Gastroesophageal sphincter (tissue), 4 donors: ENCODE data around the gene PTPN12. TPM values are rescaled to one million over a fixed set of nuclear protein-coding genes. Genes with fewer than 3 reads are reported as not detected.

ENCODE experiments used
- ATAC-seq: fragments of 150-250 bp; one replicate; pipeline ENCODE4 v1.9.1; 2016; ENCODE audit warnings: mild to moderate bottlenecking, moderate library complexity
- H3K27ac ChIP-seq, 4 donors: fragments of 200-600 bp; sonication (generic) in 3 of 4; 1 replicate in 3 of 4; 2 replicates in 1 of 4; pipeline ENCODE4 v1.5.1; 2016 to 2019
- H3K27me3 ChIP-seq: fragments of 200-600 bp; sonication (generic); one replicate; pipeline ENCODE4 v1.5.1; 2019
- H3K36me3 ChIP-seq, 2 donors: fragments of 200-600 bp; sonication (generic); one replicate each; pipeline ENCODE4 v1.5.1; 2019; ENCODE audit warnings: control low read depth in 1 of 2
- H3K4me1 ChIP-seq, 3 donors: fragments of 200-600 bp; sonication (generic); 1 replicate in 2 of 3; 2 replicates in 1 of 3; pipeline ENCODE4 v1.5.1; 2016 to 2019; ENCODE audit warnings: control low read depth in 2 of 3
- H3K4me3 ChIP-seq, 2 donors: fragments of 200-600 bp; sonication (generic); one replicate each; pipeline ENCODE4 v1.5.1; 2019; ENCODE audit warnings: mild to moderate bottlenecking in 1 of 2, moderate library complexity in 1 of 2
- H3K9me3 ChIP-seq, 3 donors: fragments of 200-600 bp; sonication (generic); one replicate each; pipeline ENCODE4 v1.5.1; 2017 to 2019; ENCODE audit warnings: control low read depth in 2 of 3
- EP300 ChIP-seq: sonication (generic); formaldehyde crosslinking; IDR thresholded peaks from one replicate; pipeline ENCODE4 v1.6.1; 2017; ENCODE audit warnings: antibody characterized with exemption, mild to moderate bottlenecking
- POLR2A ChIP-seq, 2 donors: fragments of 450-650 bp; IDR thresholded peaks; one replicate each; pipeline ENCODE4 v1.6.1; 2017; ENCODE audit warnings: antibody characterized with exemption in 2 of 2, mild to moderate bottlenecking in 2 of 2, moderate library complexity in 1 of 2
- POLR2AphosphoS5 ChIP-seq: sonication (generic); formaldehyde crosslinking; IDR thresholded peaks from one replicate; pipeline ENCODE4 v1.6.1; 2017; ENCODE audit warnings: antibody characterized with exemption
- WGBS, 2 donors: methylation state at CpG; one replicate each; pipeline ENCODE4 v1.1.5; 2018; ENCODE audit warnings: low coverage in 1 of 2; 5-methylcytosine and 5-hydroxymethylcytosine counted together
- total RNA-seq, 4 donors: library from RNA; depleted of rRNA; stranded (reverse); fragments of >200 nt; gene quantifications; one replicate each; pipeline ENCODE4 v1.1.0, GENCODE V29; 2016
- TF ChIP-seq, protein P1 (sequence below), 4 experiments: fragments of 200-600 bp in 2 of 4; fragments of 450-650 bp in 2 of 4; sonication (generic) in 1 of 4; IDR thresholded peaks; one replicate each; pipeline ENCODE4 v1.5.1; 2017 to 2019; ENCODE audit warnings: antibody characterized with exemption in 4 of 4, mild to moderate bottlenecking in 2 of 4, moderate library complexity in 2 of 4

Gene PTPN12
- total RNA-seq, 4 donors from 2014 or later: 87.1 to 147 (median 100) TPM

- ATAC-seq: no peak
- Histone ChIP-seq H3K36me3 (no peaks in the 10 kb centered on the region), H3K27ac (no peak overlapping the region), H3K4me3 (no peak overlapping the region), H3K4me1 (no peaks in the 10 kb centered on the region), H3K27me3 (no peaks in the 10 kb centered on the region), H3K9me3 (no peaks in the 10 kb centered on the region)
- TF ChIP-seq EP300 (no peak), POLR2A (IDR thresholded peaks at IDR 0.05) (no peak), POLR2AphosphoS5 (no peak)
- TF ChIP-seq, protein P1, sequence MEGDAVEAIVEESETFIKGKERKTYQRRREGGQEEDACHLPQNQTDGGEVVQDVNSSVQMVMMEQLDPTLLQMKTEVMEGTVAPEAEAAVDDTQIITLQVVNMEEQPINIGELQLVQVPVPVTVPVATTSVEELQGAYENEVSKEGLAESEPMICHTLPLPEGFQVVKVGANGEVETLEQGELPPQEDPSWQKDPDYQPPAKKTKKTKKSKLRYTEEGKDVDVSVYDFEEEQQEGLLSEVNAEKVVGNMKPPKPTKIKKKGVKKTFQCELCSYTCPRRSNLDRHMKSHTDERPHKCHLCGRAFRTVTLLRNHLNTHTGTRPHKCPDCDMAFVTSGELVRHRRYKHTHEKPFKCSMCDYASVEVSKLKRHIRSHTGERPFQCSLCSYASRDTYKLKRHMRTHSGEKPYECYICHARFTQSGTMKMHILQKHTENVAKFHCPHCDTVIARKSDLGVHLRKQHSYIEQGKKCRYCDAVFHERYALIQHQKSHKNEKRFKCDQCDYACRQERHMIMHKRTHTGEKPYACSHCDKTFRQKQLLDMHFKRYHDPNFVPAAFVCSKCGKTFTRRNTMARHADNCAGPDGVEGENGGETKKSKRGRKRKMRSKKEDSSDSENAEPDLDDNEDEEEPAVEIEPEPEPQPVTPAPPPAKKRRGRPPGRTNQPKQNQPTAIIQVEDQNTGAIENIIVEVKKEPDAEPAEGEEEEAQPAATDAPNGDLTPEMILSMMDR (IDR thresholded peaks at IDR 0.05): no peak
These were observed 12.4 kb upstream of the PTPN12 start for GRCh38 chr7:77524731-77525130.

GRCh38 chr7:77525231-77525630, 11.9 kb upstream of the PTPN12 start:
- no peaks in the 10 kb centered on the region for H3K9me3 ChIP-seq
- no peak for ATAC-seq
- H3K4me1 ChIP-seq: no peaks in the 10 kb centered on the region
- no peak overlapping the region for H3K27ac ChIP-seq
- H3K36me3 ChIP-seq: no peaks in the 10 kb centered on the region
- TF ChIP-seq, protein P1 (IDR thresholded peaks at IDR 0.05): no peak
- TF ChIP-seq POLR2AphosphoS5 (no peak), EP300 (no peak), POLR2A (IDR thresholded peaks at IDR 0.05) (no peak)
- H3K27me3 ChIP-seq: no peaks in the 10 kb centered on the region
- 90 to 93% methylated on average over 2 of the region's 2 CpGs for WGBS, 2 donors
- H3K4me3 ChIP-seq: no peak overlapping the region

GRCh38 chr7:77528368-77528767, 8.7 kb upstream of the PTPN12 start:
- no peak for TF ChIP-seq POLR2A (IDR thresholded peaks at IDR 0.05)
- TF ChIP-seq, protein P1 (IDR thresholded peaks at IDR 0.05): no peak
- TF ChIP-seq EP300: no peak
- TF ChIP-seq POLR2AphosphoS5: no peak
- no peaks in the 10 kb centered on the region for H3K27me3 ChIP-seq
- no peaks in the 10 kb centered on the region for H3K9me3 ChIP-seq
- H3K4me3 ChIP-seq: no peak overlapping the region
- ATAC-seq: no peak
- no peaks in the 10 kb centered on the region for H3K36me3 ChIP-seq
- no peaks in the 10 kb centered on the region for H3K4me1 ChIP-seq
- no peak overlapping the region for H3K27ac ChIP-seq

GRCh38 chr7:77529279-77529678, 7.8 kb upstream of the PTPN12 start:
- Histone ChIP-seq H3K27ac (no peak overlapping the region), H3K9me3 (no peaks in the 10 kb centered on the region), H3K27me3 (no peaks in the 10 kb centered on the region), H3K36me3 (no peaks in the 10 kb centered on the region), H3K4me3 (no peak overlapping the region), H3K4me1 (no peaks in the 10 kb centered on the region)
- 93 to 96% methylated on average over 4 of the region's 4 CpGs for whole genome bisulfite sequencing, 2 donors
- ATAC-seq: no peak
- TF ChIP-seq POLR2A (IDR thresholded peaks at IDR 0.05) (no peak), POLR2AphosphoS5 (no peak)

- Histone ChIP-seq H3K27ac (no peak overlapping the region), H3K36me3 (no peaks in the 10 kb centered on the region), H3K4me3 (no peak overlapping the region), H3K27me3 (no peaks in the 10 kb centered on the region), H3K4me1 (peaks cover 0 to 7% (median 0%) of the 10 kb centered on the region in 3 donors), H3K9me3 (no peaks in the 10 kb centered on the region)
- TF ChIP-seq POLR2AphosphoS5: no peak
- no peak for TF ChIP-seq POLR2A (IDR thresholded peaks at IDR 0.05)
- TF ChIP-seq, protein P1 (IDR thresholded peaks at IDR 0.05): no peak
- TF ChIP-seq EP300: no peak
- no peak for ATAC-seq
- WGBS, 2 donors: 42% methylated on average over 2 of the region's 2 CpGs; no CpG with 5 or more reads in 1 of the 2 donors
These were observed 6.1 kb upstream of the PTPN12 start for GRCh38 chr7:77531038-77531437.
